Vagina (tissue), 2 donors: Measurements from ENCODE around the gene UGGT1.

ENCODE experiments used
- POLR2A ChIP-seq, 2 donors: fragments of 450-650 bp; IDR thresholded peaks; one replicate each; pipeline ENCODE4 v1.6.1; 2017; ENCODE audit warnings: antibody characterized with exemption in 2 of 2, mild to moderate bottlenecking in 2 of 2, moderate library complexity in 2 of 2
- POLR2AphosphoS5 ChIP-seq, 2 donors: sonication (generic); formaldehyde crosslinking; IDR thresholded peaks; one replicate each; pipeline ENCODE4 v1.9.0; 2017; ENCODE audit warnings: antibody characterized with exemption in 2 of 2, mild to moderate bottlenecking in 2 of 2, low read depth in 1 of 2; ENCODE audit not compliant: insufficient read depth in 1 of 2
- TF ChIP-seq, protein P1 (sequence below), 3 experiments: fragments of 450-650 bp in 2 of 3; fragments of 200-600 bp in 1 of 3; sonication (generic) in 1 of 3; IDR thresholded peaks; one replicate each; pipeline ENCODE4 v1.5.1; 2017 to 2019; ENCODE audit warnings: antibody characterized with exemption in 3 of 3, mild to moderate bottlenecking in 2 of 3, moderate library complexity in 2 of 3

DNA sequence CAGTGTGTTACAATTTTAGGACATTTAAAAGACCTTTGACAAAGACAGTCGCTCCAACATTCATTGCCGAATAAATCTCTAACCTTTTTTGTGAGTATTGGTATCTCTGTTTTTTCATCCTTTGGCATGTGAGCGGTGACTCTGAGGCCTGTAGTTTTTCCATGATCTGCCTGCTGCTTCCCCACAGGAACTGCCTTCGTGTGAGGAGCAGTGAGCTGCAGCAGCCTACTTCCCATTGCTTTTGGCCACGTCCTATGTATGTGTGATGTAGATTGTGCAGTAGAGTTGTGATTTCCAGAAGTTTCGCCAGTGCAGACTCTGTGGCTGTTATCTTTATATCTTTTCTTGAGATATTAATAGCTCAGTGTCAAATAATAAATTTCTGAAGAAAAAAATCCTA is 79.8 kb downstream of the UGGT1 start:
- TF ChIP-seq, protein P1, sequence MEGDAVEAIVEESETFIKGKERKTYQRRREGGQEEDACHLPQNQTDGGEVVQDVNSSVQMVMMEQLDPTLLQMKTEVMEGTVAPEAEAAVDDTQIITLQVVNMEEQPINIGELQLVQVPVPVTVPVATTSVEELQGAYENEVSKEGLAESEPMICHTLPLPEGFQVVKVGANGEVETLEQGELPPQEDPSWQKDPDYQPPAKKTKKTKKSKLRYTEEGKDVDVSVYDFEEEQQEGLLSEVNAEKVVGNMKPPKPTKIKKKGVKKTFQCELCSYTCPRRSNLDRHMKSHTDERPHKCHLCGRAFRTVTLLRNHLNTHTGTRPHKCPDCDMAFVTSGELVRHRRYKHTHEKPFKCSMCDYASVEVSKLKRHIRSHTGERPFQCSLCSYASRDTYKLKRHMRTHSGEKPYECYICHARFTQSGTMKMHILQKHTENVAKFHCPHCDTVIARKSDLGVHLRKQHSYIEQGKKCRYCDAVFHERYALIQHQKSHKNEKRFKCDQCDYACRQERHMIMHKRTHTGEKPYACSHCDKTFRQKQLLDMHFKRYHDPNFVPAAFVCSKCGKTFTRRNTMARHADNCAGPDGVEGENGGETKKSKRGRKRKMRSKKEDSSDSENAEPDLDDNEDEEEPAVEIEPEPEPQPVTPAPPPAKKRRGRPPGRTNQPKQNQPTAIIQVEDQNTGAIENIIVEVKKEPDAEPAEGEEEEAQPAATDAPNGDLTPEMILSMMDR (IDR thresholded peaks at IDR 0.05): no peak
- no peak for TF ChIP-seq POLR2A (IDR thresholded peaks at IDR 0.05)
- no peak for TF ChIP-seq POLR2AphosphoS5 (IDR thresholded peaks at IDR 0.05; ENCODE audit: insufficient read depth in 1 of 2, low read depth in 1 of 2)
